Heart right ventricle (tissue), 16 donors: Measurements from ENCODE around the gene ST7. TPM values are rescaled to one million over a fixed set of nuclear protein-coding genes. Genes with fewer than 3 reads are reported as not detected.
"Not testable (repeated sequence)": the region's sequence is repeated elsewhere in the genome, so short reads cannot be mapped to it uniquely, and the experiment has no call there.

Source experiments
- ATAC-seq, 8 donors: fragments of 200-7000 bp; cut with Tn5 transposase; one replicate each; pipeline ENCODE4 v1.9.1; 2020; ENCODE audit warnings: mild to moderate bottlenecking in 8 of 8, moderate library complexity in 8 of 8, moderate number of reproducible peaks in 1 of 8
- DNase-seq, 2 donors: peaks; one replicate each; pipeline ENCODE4 v3.0.0-alpha.2; 2020
- H3K27ac ChIP-seq, 10 donors: fragments of 200-600 bp; sonication (generic) in 2 of 10; one replicate each; pipeline versions ENCODE4 v1.5.0 to v1.8.0; 2020 to 2022; ENCODE audit warnings: mild to moderate bottlenecking in 3 of 10
- H3K27me3 ChIP-seq, 7 donors: fragments of 200-600 bp; one replicate each; pipeline ENCODE4 v1.8.0; 2021 to 2022; ENCODE audit warnings: mild to moderate bottlenecking in 2 of 7
- H3K36me3 ChIP-seq, 9 donors: fragments of 200-600 bp; sonication (generic) in 1 of 9; one replicate each; pipeline versions ENCODE4 v1.5.0 to v1.8.0; 2020 to 2022; ENCODE audit warnings: mild to moderate bottlenecking in 2 of 9
- H3K4me1 ChIP-seq, 9 donors: fragments of 200-600 bp; sonication (generic) in 1 of 9; one replicate each; pipeline versions ENCODE4 v1.5.0 to v1.8.0; 2020 to 2022; ENCODE audit warnings: mild to moderate bottlenecking in 4 of 9
- H3K4me3 ChIP-seq, 10 donors: fragments of 200-600 bp; sonication (generic) in 2 of 10; one replicate each; pipeline versions ENCODE4 v1.5.0 to v1.8.0; 2020 to 2022; ENCODE audit warnings: mild to moderate bottlenecking in 7 of 10, moderate library complexity in 2 of 10
- H3K9me3 ChIP-seq, 11 donors: fragments of 200-600 bp in 10 of 11; sonication (generic) in 2 of 11; one replicate each; pipeline versions ENCODE4 v1.5.0 to v1.8.0; 2013 to 2022; ENCODE audit warnings: mild to moderate bottlenecking in 2 of 11, control low read depth in 1 of 11, moderate library complexity in 1 of 11
- WGBS, 2 donors: extraction: QIAGEN DNeasy Blood & Tissue Kit; methylation state at CpG; one replicate each; pipeline ENCODE4 v1.1.7; 2013; ENCODE audit warnings: inconsistent platforms in 1 of 2; 5-methylcytosine and 5-hydroxymethylcytosine counted together
- intact Hi-C, 10 donors: fragments of 100-400 bp; cut with DNase I; formaldehyde crosslinking; loops; one replicate each; pipeline versions ENCODE4 v1.11.1 to v1.14.2; 2022
- polyA plus RNA-seq, 2 donors: library from polyadenylated mRNA; stranded (reverse); fragments of 200-250 nt; gene quantifications; one replicate each; pipeline ENCODE4 v1.2.3, GENCODE V29; 2013
- total RNA-seq, 10 donors: library from RNA; stranded (reverse); fragmentation: NEBNext Ultra II Directional in 3 of 10; extraction: Animal tissue kit (Norgen Biotek cat#: 25700) in 3 of 10; gene quantifications; one replicate each; pipeline versions ENCODE4 v1.2.1 to v1.2.4, GENCODE V29; 2021 to 2023
- TF ChIP-seq, protein P1 (sequence below), 9 donors: fragments of 200-600 bp; sonication (generic) in 2 of 9; IDR thresholded peaks; one replicate each; pipeline versions ENCODE4 v1.5.0 to v1.8.0; 2021 to 2022; ENCODE audit warnings: antibody characterized with exemption in 9 of 9, mild to moderate bottlenecking in 5 of 9, moderate library complexity in 1 of 9
- donor health status: Arrhythmogenic right ventricular cardiomyopathy.
- donor health status: ischemic (EF 13 %, LVEDD 7.1; RV severe dilation, severe dysfunction).
- donor health status: healthy with polysubstance abuse.
- donor health status: DM: no; HTN: yes; CAD: no.
- donor health status: DM: no; HTN: no; CAD: no.
- donor health status: ischemic (EF 25% LVEDD 6.9; RV normal size, moderate dysfunction).
- donor health status: ischemic (EF 25% LVEDD 5.7; RV mildly dilated, moderate dysfunction).
- donor health status: healthy.
- donor health status: DM: yes; HTN: yes; CAD: no.
- donor health status: Ischemic cardiomyopathy.
- donor health status: ischemic (EF 35%, LVEDD 5.7; RV mildly dilated, moderate dysfunction).
- donor health status: nonischemic (EF 11% LVEDD 7.7; RV severe dilation, severe dysfunction).
- donor health status: DM: yes; HTN: yes; CAD: no.
- donor health status: PGD.
- donor health status: ischemic (EF 29% LVEDD 5.4; RV normal size, mild dysfunction).
- donor health status: nonischemic (EF 23%, LVEDD 6.1; RV moderate dilation, normal function).

ST7 gene
- total and polyA plus RNA-seq, 12 donors = 20.1 to 40.2 (median 23.4) TPM

DNA sequence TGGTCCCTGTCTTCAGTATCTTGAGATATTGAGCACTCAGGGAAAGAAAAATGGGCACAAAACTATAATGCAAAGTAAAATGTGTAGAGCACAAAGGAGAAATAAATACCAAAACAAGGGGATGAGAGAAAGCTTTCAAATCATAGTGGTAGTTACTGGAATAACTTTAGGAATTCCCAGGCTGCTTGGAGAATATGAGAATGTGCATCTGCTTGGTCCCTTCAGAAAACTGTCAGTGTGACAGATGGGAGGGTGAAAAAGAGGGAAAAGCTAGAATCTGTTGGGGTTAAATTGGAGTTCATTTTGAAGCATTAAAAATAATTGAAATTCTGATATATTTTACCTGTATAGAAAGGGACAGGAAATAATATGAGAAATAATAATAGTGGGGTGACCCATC, 15.3 kb downstream of the ST7 start:
- Histone ChIP-seq H3K9me3 (no peaks in the 10 kb centered on the region), H3K27me3 (no peaks in the 10 kb centered on the region), H3K36me3 (no peaks in the 10 kb centered on the region), H3K4me1 (peaks cover 0 to 31% (median 15%) of the 10 kb centered on the region in 9 donors), H3K27ac (no peak overlapping the region), H3K4me3 (no peak overlapping the region)
- ATAC-seq (no peak), DNase-seq (no peak)
- intact Hi-C loops = no loop called here
- TF ChIP-seq, protein P1, sequence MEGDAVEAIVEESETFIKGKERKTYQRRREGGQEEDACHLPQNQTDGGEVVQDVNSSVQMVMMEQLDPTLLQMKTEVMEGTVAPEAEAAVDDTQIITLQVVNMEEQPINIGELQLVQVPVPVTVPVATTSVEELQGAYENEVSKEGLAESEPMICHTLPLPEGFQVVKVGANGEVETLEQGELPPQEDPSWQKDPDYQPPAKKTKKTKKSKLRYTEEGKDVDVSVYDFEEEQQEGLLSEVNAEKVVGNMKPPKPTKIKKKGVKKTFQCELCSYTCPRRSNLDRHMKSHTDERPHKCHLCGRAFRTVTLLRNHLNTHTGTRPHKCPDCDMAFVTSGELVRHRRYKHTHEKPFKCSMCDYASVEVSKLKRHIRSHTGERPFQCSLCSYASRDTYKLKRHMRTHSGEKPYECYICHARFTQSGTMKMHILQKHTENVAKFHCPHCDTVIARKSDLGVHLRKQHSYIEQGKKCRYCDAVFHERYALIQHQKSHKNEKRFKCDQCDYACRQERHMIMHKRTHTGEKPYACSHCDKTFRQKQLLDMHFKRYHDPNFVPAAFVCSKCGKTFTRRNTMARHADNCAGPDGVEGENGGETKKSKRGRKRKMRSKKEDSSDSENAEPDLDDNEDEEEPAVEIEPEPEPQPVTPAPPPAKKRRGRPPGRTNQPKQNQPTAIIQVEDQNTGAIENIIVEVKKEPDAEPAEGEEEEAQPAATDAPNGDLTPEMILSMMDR (IDR thresholded peaks at IDR 0.05) = no peak

DNA sequence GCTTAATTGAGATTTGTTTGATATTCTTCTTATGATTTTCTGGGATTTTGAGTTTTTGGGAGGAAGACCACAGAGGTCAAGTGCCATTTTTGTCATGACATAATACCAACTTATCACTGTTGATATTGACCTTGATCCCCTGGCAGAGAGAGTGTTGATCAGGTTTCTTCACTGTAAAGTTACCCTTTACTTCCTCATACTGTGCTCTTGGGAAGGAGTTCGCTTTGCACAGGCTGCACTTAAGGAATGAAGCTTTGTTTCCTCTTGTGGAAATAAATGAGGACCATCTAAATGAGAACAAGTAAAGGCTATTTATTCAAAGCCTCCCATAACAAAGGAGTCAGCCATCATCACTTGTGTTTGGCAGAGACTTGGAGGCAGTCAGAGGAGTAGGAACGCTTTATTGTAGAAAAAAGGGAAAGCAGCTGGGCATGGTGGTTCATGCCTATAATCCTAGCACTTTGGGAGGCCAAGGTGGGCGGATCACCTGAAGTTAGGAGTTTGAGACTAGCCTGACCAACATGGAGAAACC, 16.1 kb downstream of the ST7 start:
- Histone ChIP-seq H3K4me1 (peaks cover 0 to 26% (median 15%) of the 10 kb centered on the region in 9 donors), H3K36me3 (peaks cover 0 to 4% (median 0%) of the 10 kb centered on the region in 9 donors), H3K9me3 (no peaks in the 10 kb centered on the region), H3K27me3 (no peaks in the 10 kb centered on the region), H3K4me3 (no peak overlapping the region), H3K27ac (no peak overlapping the region)
- DNase-seq (no peak), ATAC-seq (no peak)
- WGBS, 2 donors = 95 to 97% methylated on average over 3 of the region's 3 CpGs
- intact Hi-C loops = no loop called here
- TF ChIP-seq, protein P1 (IDR thresholded peaks at IDR 0.05) = no peak

DNA sequence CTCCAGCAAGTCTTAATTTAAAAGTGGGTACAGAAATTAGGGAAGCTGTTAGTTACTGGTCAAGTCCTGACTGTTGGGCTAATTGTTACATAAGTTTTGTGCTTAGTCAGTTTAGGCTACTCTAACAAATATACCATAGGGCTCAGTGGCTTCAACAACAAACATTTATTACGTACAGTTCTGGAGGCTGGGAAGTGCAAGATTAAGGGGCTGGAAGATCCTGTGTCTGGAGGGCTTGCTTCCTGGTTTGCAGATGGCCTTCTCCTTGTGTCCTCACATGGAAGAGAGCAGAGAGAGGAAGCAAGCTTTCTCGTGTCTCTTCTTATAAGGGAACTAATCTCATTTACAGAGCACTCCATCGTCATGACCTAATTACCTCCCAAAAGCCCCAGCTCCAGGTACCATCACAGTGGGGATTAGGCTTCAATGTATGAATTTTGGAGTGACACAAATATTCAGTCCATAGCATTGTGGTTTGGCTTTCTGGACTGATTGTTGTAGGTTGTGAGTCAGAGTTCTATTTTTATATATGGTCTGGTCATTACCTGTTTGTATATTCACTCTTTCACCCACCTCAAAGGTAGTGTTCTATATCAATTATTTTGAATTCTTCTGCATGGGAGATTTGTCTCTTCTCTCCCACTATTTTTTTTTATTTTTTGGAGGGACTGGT, 17.1 kb downstream of the ST7 start:
- Histone ChIP-seq H3K4me3 (no peak overlapping the region), H3K27me3 (no peaks in the 10 kb centered on the region), H3K27ac (no peak overlapping the region), H3K36me3 (peaks cover 0 to 5% (median 0%) of the 10 kb centered on the region in 9 donors), H3K4me1 (peaks cover 0 to 26% (median 15%) of the 10 kb centered on the region in 9 donors), H3K9me3 (no peaks in the 10 kb centered on the region)
- TF ChIP-seq, protein P1 (IDR thresholded peaks at IDR 0.05) = no peak
- intact Hi-C loops = no loop called here
- WGBS, 2 donors = 46 to 51% methylated on average over 3 of the region's 3 CpGs
- peak in 3 of 8 donors; percentile 37 to 72 (median 37) for ATAC-seq
- DNase-seq = no peak

DNA sequence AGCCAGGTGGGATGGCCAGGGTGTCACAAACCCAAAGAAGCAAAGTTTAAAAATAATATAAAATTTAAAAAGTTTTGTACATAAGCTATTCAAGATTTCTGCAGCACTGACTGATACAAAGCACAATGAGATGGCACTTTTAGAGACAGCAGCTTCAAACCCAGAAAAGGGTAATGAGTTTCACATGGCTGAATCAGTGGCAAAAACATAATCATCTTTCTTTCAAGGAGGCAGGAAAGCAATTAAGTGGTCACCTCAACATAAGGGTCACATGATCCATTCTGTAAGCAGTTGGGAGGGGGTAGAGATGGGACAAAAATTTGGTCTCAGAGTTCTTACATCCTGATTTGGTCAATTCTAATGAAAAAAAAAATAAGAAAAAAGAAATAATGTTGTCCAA, 17.9 kb downstream of the ST7 start:
- DNase-seq, H3K27me3 ChIP-seq, intact Hi-C loops, H3K9me3 ChIP-seq, ATAC-seq, H3K27ac ChIP-seq, H3K4me3 ChIP-seq, H3K36me3 ChIP-seq: not testable (repeated sequence)
- peaks cover 0 to 26% (median 15%) of the 10 kb centered on the region in 9 donors for H3K4me1 ChIP-seq

GRCh38 chr7:116971869-116972268, 18.6 kb downstream of the ST7 start:
- peaks cover 0 to 5% (median 0%) of the 10 kb centered on the region in 9 donors for H3K36me3 ChIP-seq
- WGBS, 2 donors = 85 to 88% methylated on average over 4 of the region's 4 CpGs
- H3K4me1 ChIP-seq = peaks cover 0 to 26% (median 15%) of the 10 kb centered on the region in 9 donors
- ATAC-seq (no peak), DNase-seq (no peak)
- no peak overlapping the region for H3K4me3 ChIP-seq
- TF ChIP-seq, protein P1 (IDR thresholded peaks at IDR 0.05) = no peak
- H3K27me3 ChIP-seq = no peaks in the 10 kb centered on the region
- intact Hi-C loops = no loop called here
- no peak overlapping the region for H3K27ac ChIP-seq
- no peaks in the 10 kb centered on the region for H3K9me3 ChIP-seq

DNA sequence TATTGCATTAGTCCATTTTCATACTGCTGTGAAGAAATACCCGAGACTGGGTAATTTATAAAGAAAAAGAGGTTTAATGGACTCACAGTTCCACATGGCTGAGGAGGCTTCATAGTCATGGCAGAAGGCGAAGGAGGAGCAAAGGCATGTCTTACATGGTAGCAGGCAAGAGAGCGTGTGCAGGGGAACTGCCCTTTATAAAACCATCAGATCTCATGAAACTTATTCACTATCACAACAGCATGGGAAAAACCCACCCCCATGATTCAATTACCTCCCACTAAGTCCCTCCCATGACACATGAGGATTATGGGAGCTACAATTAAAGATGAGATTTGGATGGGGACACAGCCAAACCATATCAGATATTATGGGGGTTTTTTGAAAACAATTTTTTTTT, 21.7 kb downstream of the ST7 start:
- H3K4me3 ChIP-seq, H3K27me3 ChIP-seq, H3K9me3 ChIP-seq, DNase-seq, H3K36me3 ChIP-seq, ATAC-seq, intact Hi-C loops, H3K27ac ChIP-seq: not testable (repeated sequence)
- peaks cover 0 to 23% (median 14%) of the 10 kb centered on the region in 9 donors for H3K4me1 ChIP-seq
- WGBS, 2 donors = 83 to 91% methylated on average over 3 of the region's 3 CpGs
